H9 (cell line): ENCODE results near the gene KRTAP1-1. TPM values are rescaled to one million over a fixed set of nuclear protein-coding genes. Genes with fewer than 3 reads are reported as not detected.

Experiments
- DNase-seq: peaks from one replicate; pipeline ENCODE4 v3.0.0-alpha.2; 2017
- H2AFZ ChIP-seq: one replicate; pipeline ENCODE4 v1.6.1; 2013; ENCODE audit warnings: mild to moderate bottlenecking, low read length, control low read depth, moderate library complexity
- H2AK5ac ChIP-seq: 2 replicates; pipeline ENCODE4 v1.6.1; 2013; ENCODE audit warnings: low read length, control low read depth, mixed read lengths; ENCODE audit not compliant: insufficient read length
- H2BK120ac ChIP-seq: one replicate; pipeline ENCODE4 v1.6.1; 2013; ENCODE audit warnings: low read depth, mild to moderate bottlenecking, low read length, control low read depth, inconsistent platforms; ENCODE audit not compliant: poor library complexity, severe bottlenecking
- H2BK12ac ChIP-seq: 2 replicates; pipeline ENCODE4 v1.6.1; 2013; ENCODE audit warnings: low read length, control low read depth, mixed read lengths, low read depth; ENCODE audit not compliant: insufficient read length
- H2BK15ac ChIP-seq: 2 replicates; pipeline ENCODE4 v1.6.1; 2013; ENCODE audit warnings: low read depth, low read length, control low read depth
- H2BK20ac ChIP-seq: one replicate; pipeline ENCODE4 v1.6.1; 2013; ENCODE audit warnings: low read depth, mild to moderate bottlenecking, low read length, control low read depth, inconsistent platforms; ENCODE audit not compliant: poor library complexity, severe bottlenecking
- H2BK5ac ChIP-seq: 2 replicates; pipeline ENCODE4 v1.6.1; 2013; ENCODE audit warnings: low read length, control low read depth, mixed read lengths; ENCODE audit not compliant: insufficient read length
- H3K14ac ChIP-seq: 2 replicates; pipeline ENCODE4 v1.6.1; 2013; ENCODE audit warnings: low read length, control low read depth; ENCODE audit not compliant: insufficient read depth
- H3K18ac ChIP-seq: 2 replicates; pipeline ENCODE4 v1.6.1; 2013; ENCODE audit warnings: low read depth, mild to moderate bottlenecking, mixed read lengths, low read length, control low read depth; ENCODE audit not compliant: insufficient read length
- H3K23ac ChIP-seq: 2 replicates; pipeline ENCODE4 v1.6.1; 2013; ENCODE audit warnings: low read length, control low read depth, mixed read lengths, low read depth; ENCODE audit not compliant: insufficient read length
- H3K23me2 ChIP-seq: 2 replicates; pipeline ENCODE4 v1.6.1; 2013; ENCODE audit warnings: low read depth, mild to moderate bottlenecking, mixed read lengths, low read length, control low read depth; ENCODE audit not compliant: insufficient read length, poor library complexity, severe bottlenecking
- H3K27ac ChIP-seq: 2 replicates; pipeline ENCODE4 v1.5.1; 2013; ENCODE audit warnings: low read length, control low read depth, mixed read lengths, low read depth; ENCODE audit not compliant: insufficient read length
- H3K27me3 ChIP-seq: 2 replicates; pipeline ENCODE4 v1.6.1; 2013; ENCODE audit warnings: low read length, control low read depth, inconsistent platforms; ENCODE audit not compliant: insufficient read depth
- H3K4ac ChIP-seq: 2 replicates; pipeline ENCODE4 v1.6.1; 2013; ENCODE audit warnings: low read depth, mild to moderate bottlenecking, control low read depth, inconsistent platforms, low read length, moderate library complexity
- H3K4me1 ChIP-seq: 2 replicates; pipeline ENCODE4 v1.6.1; 2013; ENCODE audit warnings: low read length, control low read depth, inconsistent platforms; ENCODE audit not compliant: insufficient read depth
- H3K4me2 ChIP-seq: 2 replicates; pipeline ENCODE4 v1.6.1; 2013; ENCODE audit warnings: low read length, control low read depth, mixed read lengths; ENCODE audit not compliant: insufficient read length, insufficient read depth
- H3K56ac ChIP-seq: 2 replicates; pipeline ENCODE4 v1.6.1; 2013; ENCODE audit warnings: low read depth, mild to moderate bottlenecking, mixed read lengths, low read length, control low read depth; ENCODE audit not compliant: insufficient read length
- H3K79me1 ChIP-seq: 2 replicates; pipeline ENCODE4 v1.6.1; 2013; ENCODE audit warnings: low read depth, mild to moderate bottlenecking, moderate library complexity, low read length, control low read depth, inconsistent platforms; ENCODE audit not compliant: insufficient read depth, poor library complexity, severe bottlenecking
- H3K79me2 ChIP-seq: 2 replicates; pipeline ENCODE4 v1.6.1; 2013; ENCODE audit warnings: low read length, control low read depth, inconsistent platforms; ENCODE audit not compliant: insufficient read depth
- H3K9ac ChIP-seq: 2 replicates; pipeline ENCODE4 v1.6.1; 2013; ENCODE audit warnings: low read length, control low read depth, mixed read lengths; ENCODE audit not compliant: insufficient read length; ENCODE audit errors: extremely low read depth
- H3K9me3 ChIP-seq: one replicate; pipeline ENCODE4 v1.6.1; 2013; ENCODE audit warnings: low read depth, low read length, inconsistent platforms; ENCODE audit not compliant: control insufficient read depth
- H3T11ph ChIP-seq: one replicate; pipeline ENCODE4 v1.6.1; 2013; ENCODE audit warnings: mild to moderate bottlenecking, low read length, control low read depth, inconsistent platforms
- H4K20me1 ChIP-seq: one replicate; pipeline ENCODE4 v1.6.1; 2013; ENCODE audit not compliant: control insufficient read depth, insufficient read length, insufficient read depth
- H4K5ac ChIP-seq: 2 replicates; pipeline ENCODE4 v1.6.1; 2013; ENCODE audit warnings: low read depth, mild to moderate bottlenecking, mixed read lengths, low read length, control low read depth; ENCODE audit not compliant: insufficient read length
- H4K8ac ChIP-seq: replicated peaks from 2 replicates; pipeline ENCODE4 v1.6.1; 2013; ENCODE audit warnings: low read length, control low read depth, mixed read lengths, low read depth; ENCODE audit not compliant: insufficient read length
- H4K91ac ChIP-seq: 2 replicates; pipeline ENCODE4 v1.6.1; 2013; ENCODE audit warnings: low read depth, mild to moderate bottlenecking, moderate library complexity, mixed read lengths, low read length, control low read depth; ENCODE audit not compliant: insufficient read length
- H3K27ac Mint-ChIP-seq, 3 experiments: 2 replicates in 2 of 3; 3 replicates in 1 of 3; pipeline ENCODE4 v1.8.0; 2020 to 2021; ENCODE audit warnings: mixed read lengths in 3 of 3, mild to moderate bottlenecking in 1 of 3, moderate library complexity in 1 of 3
- H3K27me3 Mint-ChIP-seq: 2 replicates; pipeline ENCODE4 v1.8.0; 2021; ENCODE audit warnings: low read depth, mild to moderate bottlenecking, moderate library complexity, mixed read lengths
- H3K36me3 Mint-ChIP-seq, 3 experiments: 2 replicates in 2 of 3; 3 replicates in 1 of 3; pipeline ENCODE4 v1.8.0; 2020 to 2021; ENCODE audit warnings: low read depth in 3 of 3, mixed read lengths in 3 of 3; ENCODE audit not compliant: insufficient read depth in 1 of 3
- H3K4me1 Mint-ChIP-seq, 2 experiments: 2 replicates each; pipeline ENCODE4 v1.8.0; 2020; ENCODE audit warnings: mixed read lengths in 2 of 2
- H3K4me3 Mint-ChIP-seq, 2 experiments: 2 replicates in 1 of 2; 3 replicates in 1 of 2; pipeline ENCODE4 v1.8.0; 2020 to 2021; ENCODE audit warnings: mild to moderate bottlenecking in 2 of 2, mixed read lengths in 2 of 2, moderate library complexity in 1 of 2
- H3K9me3 Mint-ChIP-seq, 2 experiments: 2 replicates in 1 of 2; 3 replicates in 1 of 2; pipeline ENCODE4 v1.8.0; 2020; ENCODE audit warnings: mild to moderate bottlenecking in 2 of 2, mixed read lengths in 2 of 2, moderate library complexity in 1 of 2
- CTCF ChIP-seq: fragments of 200-600 bp; sonication (generic); conservative IDR thresholded peaks from 3 replicates; pipeline ENCODE4 v1.8.0; 2021; ENCODE audit warnings: antibody characterized with exemption, mild to moderate bottlenecking
- WGBS: extraction: QIAGEN DNeasy Blood & Tissue Kit; methylation state at CpG from one replicate; pipeline ENCODE4 v1.1.7; 2013; ENCODE audit warnings: missing lambda C conversion rate, low lambda C conversion rate, mixed read lengths; ENCODE audit not compliant: insufficient read length; ENCODE audit errors: extremely low coverage; 5-methylcytosine and 5-hydroxymethylcytosine counted together
- total RNA-seq: library from RNA; stranded (reverse); gene quantifications from 2 replicates; pipeline ENCODE4 v1.2.1, GENCODE V29; 2021

Gene KRTAP1-1
- total RNA-seq, 1 experiment from 2014 or later, result not detected

- Histone ChIP-seq H2BK20ac (no peak overlapping the region), H3K9ac (no peak overlapping the region), H4K20me1 (no peaks in the 10 kb centered on the region), H3T11ph (no peak overlapping the region), H2AK5ac (no peak overlapping the region), H3K79me2 (no peaks in the 10 kb centered on the region), H2BK5ac (no peak overlapping the region), H3K27ac (no peak overlapping the region), H4K8ac (no peak overlapping the region), H2BK12ac (no peak overlapping the region), H2AFZ (no peak overlapping the region), H3K23me2 (no peaks in the 10 kb centered on the region), H3K23ac (no peak overlapping the region), H3K9me3 (no peaks in the 10 kb centered on the region), H4K91ac (no peak overlapping the region), H2BK120ac (no peak overlapping the region), H3K4me2 (no peak overlapping the region), H3K27me3 (no peaks in the 10 kb centered on the region), H2BK15ac (no peak overlapping the region), H3K4me1 (no peaks in the 10 kb centered on the region; the same call in 1 of the 2 replicates), H3K79me1 (no peaks in the 10 kb centered on the region), H3K14ac (no peak overlapping the region), H3K18ac (no peak overlapping the region), H3K4ac (no peak overlapping the region), H3K56ac (no peak overlapping the region), H4K5ac (no peak overlapping the region)
- Mint-ChIP-seq H3K4me1 (peaks cover 17 to 19% of the 10 kb centered on the region in 2 experiments), H3K27me3 (no peaks in the 10 kb centered on the region), H3K27ac (no peak overlapping the region), H3K36me3 (no peaks in the 10 kb centered on the region), H3K9me3 (no peaks in the 10 kb centered on the region), H3K4me3 (no peak overlapping the region)
- no CpG with 5 or more reads among the region's 3 CpGs for WGBS
- TF ChIP-seq CTCF, result no peak
- no peak for DNase-seq
These were observed 28.1 kb downstream of the KRTAP1-1 start for GRCh38 chr17:41013181-41013580.
